Vagina (tissue), 2 donors: ENCODE results near the gene ENO1. TPM values are rescaled to one million over a fixed set of nuclear protein-coding genes. Genes with fewer than 3 reads are reported as not detected.

Experiments used
- DNase-seq, 2 donors: peaks; one replicate each; pipeline ENCODE4 v3.0.0-alpha.2; 2017; ENCODE audit errors: extremely low spot score in 2 of 2
- H3K27ac ChIP-seq: fragments of 200-600 bp; sonication (generic); one replicate; pipeline ENCODE4 v1.5.1; 2019
- H3K27me3 ChIP-seq: fragments of 200-600 bp; sonication (generic); one replicate; pipeline ENCODE4 v1.5.1; 2019
- H3K36me3 ChIP-seq, 2 donors: fragments of 200-600 bp; sonication (generic); one replicate each; pipeline ENCODE4 v1.5.1; 2017 to 2019
- H3K4me1 ChIP-seq: fragments of 200-600 bp; sonication (generic); one replicate; pipeline ENCODE4 v1.5.1; 2019
- H3K4me3 ChIP-seq, 2 donors: fragments of 200-600 bp; sonication (generic); 1 replicate in 1 of 2; 2 replicates in 1 of 2; pipeline ENCODE4 v1.5.1; 2016 to 2019
- H3K9me3 ChIP-seq: fragments of 200-600 bp; sonication (generic); one replicate; pipeline ENCODE4 v1.5.1; 2019
- POLR2A ChIP-seq, 2 donors: fragments of 450-650 bp; IDR thresholded peaks; one replicate each; pipeline ENCODE4 v1.6.1; 2017; ENCODE audit warnings: antibody characterized with exemption in 2 of 2, mild to moderate bottlenecking in 2 of 2, moderate library complexity in 2 of 2
- POLR2AphosphoS5 ChIP-seq, 2 donors: sonication (generic); formaldehyde crosslinking; IDR thresholded peaks; one replicate each; pipeline ENCODE4 v1.9.0; 2017; ENCODE audit warnings: antibody characterized with exemption in 2 of 2, mild to moderate bottlenecking in 2 of 2, low read depth in 1 of 2; ENCODE audit not compliant: insufficient read depth in 1 of 2
- intact Hi-C: fragments of 100-400 bp; cut with DNase I; formaldehyde crosslinking; loops from one replicate; pipeline ENCODE4 v1.15.1; 2023
- total RNA-seq: library from RNA; depleted of rRNA; stranded (reverse); fragments of >200 nt; gene quantifications from one replicate; pipeline ENCODE4 v1.2.3, GENCODE V29; 2016
- TF ChIP-seq, protein P1 (sequence below), 3 experiments: fragments of 450-650 bp in 2 of 3; fragments of 200-600 bp in 1 of 3; sonication (generic) in 1 of 3; IDR thresholded peaks; one replicate each; pipeline ENCODE4 v1.5.1; 2017 to 2019; ENCODE audit warnings: antibody characterized with exemption in 3 of 3, mild to moderate bottlenecking in 2 of 3, moderate library complexity in 2 of 3

The ENO1 gene
- total RNA-seq, 1 donor from 2014 or later = 558 TPM

DNA sequence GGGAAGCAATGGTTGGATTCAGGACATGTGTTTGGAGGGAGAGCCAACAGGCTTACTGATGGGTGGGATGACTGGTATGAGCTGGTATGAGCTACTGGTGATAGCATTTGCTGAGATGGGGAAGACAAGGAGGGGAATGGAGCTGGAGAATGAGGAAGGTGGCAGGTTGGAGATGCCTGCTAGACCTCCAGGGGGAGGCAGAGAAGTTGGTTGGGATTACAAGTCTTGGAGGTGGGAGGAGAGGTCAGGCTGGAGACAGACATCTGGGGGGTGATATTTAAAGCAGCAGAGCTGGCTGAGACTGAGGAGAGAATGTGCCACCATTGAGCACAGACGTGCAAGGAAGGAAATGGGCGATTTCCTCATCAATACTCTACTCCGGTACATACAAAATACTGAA, 31.8 kb upstream of the ENO1 start:
- H3K27me3 ChIP-seq = no peaks in the 10 kb centered on the region
- TF ChIP-seq POLR2AphosphoS5 (IDR thresholded peaks at IDR 0.05; ENCODE audit: insufficient read depth in 1 of 2, low read depth in 1 of 2) (no peak), POLR2A (IDR thresholded peaks at IDR 0.05) (no peak)
- TF ChIP-seq, protein P1, sequence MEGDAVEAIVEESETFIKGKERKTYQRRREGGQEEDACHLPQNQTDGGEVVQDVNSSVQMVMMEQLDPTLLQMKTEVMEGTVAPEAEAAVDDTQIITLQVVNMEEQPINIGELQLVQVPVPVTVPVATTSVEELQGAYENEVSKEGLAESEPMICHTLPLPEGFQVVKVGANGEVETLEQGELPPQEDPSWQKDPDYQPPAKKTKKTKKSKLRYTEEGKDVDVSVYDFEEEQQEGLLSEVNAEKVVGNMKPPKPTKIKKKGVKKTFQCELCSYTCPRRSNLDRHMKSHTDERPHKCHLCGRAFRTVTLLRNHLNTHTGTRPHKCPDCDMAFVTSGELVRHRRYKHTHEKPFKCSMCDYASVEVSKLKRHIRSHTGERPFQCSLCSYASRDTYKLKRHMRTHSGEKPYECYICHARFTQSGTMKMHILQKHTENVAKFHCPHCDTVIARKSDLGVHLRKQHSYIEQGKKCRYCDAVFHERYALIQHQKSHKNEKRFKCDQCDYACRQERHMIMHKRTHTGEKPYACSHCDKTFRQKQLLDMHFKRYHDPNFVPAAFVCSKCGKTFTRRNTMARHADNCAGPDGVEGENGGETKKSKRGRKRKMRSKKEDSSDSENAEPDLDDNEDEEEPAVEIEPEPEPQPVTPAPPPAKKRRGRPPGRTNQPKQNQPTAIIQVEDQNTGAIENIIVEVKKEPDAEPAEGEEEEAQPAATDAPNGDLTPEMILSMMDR (IDR thresholded peaks at IDR 0.05) = no peak
- H3K27ac ChIP-seq = no peak overlapping the region
- intact Hi-C loops = no loop called here
- H3K4me3 ChIP-seq = no peak overlapping the region
- peaks cover 10% of the 10 kb centered on the region for H3K4me1 ChIP-seq
- H3K9me3 ChIP-seq = no peaks in the 10 kb centered on the region
- no peak for DNase-seq
- H3K36me3 ChIP-seq = no peaks in the 10 kb centered on the region

DNA sequence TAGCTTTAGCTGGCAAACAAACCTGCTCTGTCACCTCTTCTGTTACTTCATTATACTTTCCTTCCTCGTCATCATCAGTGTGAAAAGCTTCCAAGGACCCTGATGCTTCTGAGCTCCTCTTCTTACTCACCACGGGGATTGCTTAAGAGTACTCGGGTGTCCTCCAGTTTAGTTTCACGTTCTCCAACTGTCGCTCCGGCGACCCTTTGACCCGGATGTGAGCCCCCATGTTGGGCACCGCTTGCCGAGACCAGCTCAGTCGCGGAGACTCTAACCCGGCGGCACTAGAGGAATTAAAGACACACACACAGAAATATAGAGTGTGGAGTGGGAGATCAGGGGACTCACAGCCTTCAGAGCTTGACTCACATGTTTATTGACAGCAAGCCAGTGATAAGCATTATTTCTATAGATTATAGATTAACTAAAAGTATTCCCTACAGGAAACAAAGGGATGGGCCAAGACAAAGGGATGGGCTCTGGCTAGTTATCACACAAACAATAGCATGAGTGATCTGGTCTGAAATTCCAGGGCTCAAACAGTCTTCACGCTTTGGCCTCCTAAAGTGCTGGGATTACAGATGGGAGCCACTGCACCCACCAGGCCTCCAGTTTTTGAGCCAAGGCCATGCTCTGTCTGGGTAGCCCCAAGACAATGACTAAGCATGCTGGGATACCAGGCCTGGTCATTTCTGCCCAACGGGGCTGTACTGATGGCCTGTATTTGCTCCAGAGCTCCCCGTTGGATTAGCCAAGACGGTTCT, 30.1 kb upstream of the ENO1 start:
- no peak for TF ChIP-seq POLR2AphosphoS5 (IDR thresholded peaks at IDR 0.05; ENCODE audit: insufficient read depth in 1 of 2, low read depth in 1 of 2)
- TF ChIP-seq, protein P1 (IDR thresholded peaks at IDR 0.05) = no peak
- TF ChIP-seq POLR2A (IDR thresholded peaks at IDR 0.05) = no peak
- intact Hi-C loops = no loop called here
- H3K4me3 ChIP-seq = no peak overlapping the region
- H3K9me3 ChIP-seq = no peaks in the 10 kb centered on the region
- no peak for DNase-seq
- H3K27ac ChIP-seq = no peak overlapping the region
- peaks cover 28% of the 10 kb centered on the region for H3K4me1 ChIP-seq
- H3K36me3 ChIP-seq = no peaks in the 10 kb centered on the region
- no peaks in the 10 kb centered on the region for H3K27me3 ChIP-seq

DNA sequence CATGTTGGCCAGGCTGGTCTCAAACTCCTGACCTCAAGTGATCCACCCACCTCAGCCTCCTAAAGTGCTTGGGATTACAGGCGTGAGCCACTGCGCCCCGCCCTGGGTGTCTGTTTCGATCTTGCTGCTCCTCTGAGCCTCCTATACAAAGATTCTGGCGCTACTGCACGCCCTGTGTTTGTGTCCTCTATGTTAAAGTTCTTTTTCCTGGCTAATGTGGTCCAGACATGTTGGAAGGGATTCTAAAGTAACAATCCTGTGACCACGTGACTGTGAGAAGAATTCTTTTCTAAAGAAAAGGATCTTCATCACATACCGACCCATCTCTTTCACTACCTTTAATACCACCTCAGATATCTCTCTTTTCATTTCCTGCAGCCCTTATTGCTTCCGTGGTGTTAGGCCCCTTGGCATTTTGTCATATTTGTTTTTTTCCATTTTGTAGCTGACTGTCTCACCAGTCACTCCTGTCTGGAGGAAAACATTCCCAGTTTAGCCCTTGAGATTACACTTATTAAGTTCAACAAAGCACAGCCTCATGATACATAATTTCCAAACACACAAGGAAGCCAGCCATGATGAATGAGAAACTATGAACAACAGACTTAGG, 27.2 kb upstream of the ENO1 start:
- Histone ChIP-seq H3K27ac (peak overlapping the region; percentile 83), H3K27me3 (no peaks in the 10 kb centered on the region), H3K36me3 (no peaks in the 10 kb centered on the region), H3K4me1 (peaks cover 33% of the 10 kb centered on the region), H3K9me3 (no peaks in the 10 kb centered on the region), H3K4me3 (no peak overlapping the region)
- no peak for DNase-seq
- intact Hi-C loops = no loop called here
- TF ChIP-seq POLR2AphosphoS5 (IDR thresholded peaks at IDR 0.05; ENCODE audit: insufficient read depth in 1 of 2, low read depth in 1 of 2) = no peak
- TF ChIP-seq, protein P1 (IDR thresholded peaks at IDR 0.05) = no peak
- no peak for TF ChIP-seq POLR2A (IDR thresholded peaks at IDR 0.05)

DNA sequence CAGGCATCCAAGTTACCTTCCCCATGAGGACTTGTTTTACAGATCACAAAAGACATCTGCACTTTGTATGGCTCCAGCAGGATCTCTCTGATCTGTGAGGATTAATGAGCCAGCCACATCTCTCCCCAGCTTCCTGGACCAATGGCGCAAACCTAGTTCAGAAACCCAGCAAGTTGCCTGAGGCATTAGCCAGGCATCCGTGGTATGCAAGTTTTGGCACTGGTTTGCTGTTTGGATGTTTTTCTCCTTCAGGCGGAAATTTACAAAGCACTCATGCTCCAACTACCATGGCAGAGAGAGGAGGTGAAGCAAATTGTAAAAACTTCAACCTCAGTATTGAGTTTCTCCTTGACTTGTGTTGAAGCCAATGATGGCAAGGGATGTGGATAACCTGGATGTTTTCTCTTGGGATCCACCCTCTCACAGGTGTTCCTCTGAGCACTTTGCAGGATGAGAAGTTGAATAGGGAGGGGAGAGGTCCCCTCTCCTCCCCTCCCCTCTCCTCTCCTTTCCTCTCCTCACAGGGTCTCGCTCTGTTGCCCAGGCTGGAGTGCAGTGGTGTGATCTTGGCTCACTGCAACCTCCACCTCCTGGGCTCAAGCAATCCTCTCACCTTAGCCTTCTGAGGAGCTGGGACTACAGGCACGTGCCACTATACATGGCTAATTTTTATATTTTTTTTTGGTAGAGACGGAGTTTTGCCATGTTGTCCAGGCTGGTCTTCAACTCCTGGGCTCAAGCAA, 25.6 kb upstream of the ENO1 start:
- Histone ChIP-seq H3K36me3 (no peaks in the 10 kb centered on the region), H3K27ac (peak overlapping the region; percentile 83), H3K4me1 (peaks cover 33% of the 10 kb centered on the region), H3K9me3 (no peaks in the 10 kb centered on the region), H3K27me3 (no peaks in the 10 kb centered on the region), H3K4me3 (no peak overlapping the region)
- no peak for DNase-seq
- TF ChIP-seq, protein P1 (IDR thresholded peaks at IDR 0.05) = no peak
- TF ChIP-seq POLR2AphosphoS5 (IDR thresholded peaks at IDR 0.05; ENCODE audit: insufficient read depth in 1 of 2, low read depth in 1 of 2) = peak in 1 of 2 donors; percentile 34
- intact Hi-C loops = no loop called here
